Right lobe of liver (tissue), 6 donors: ENCODE measurements around the gene EGLN2. TPM values are rescaled to one million over a fixed set of nuclear protein-coding genes. Genes with fewer than 3 reads are reported as not detected.
"Not testable (repeated sequence)": the region's sequence is repeated elsewhere in the genome, so short reads cannot be mapped to it uniquely, and the experiment has no call there.

Source experiments
- ATAC-seq, 4 donors: fragments of 200-7000 bp; cut with Tn5 transposase; one replicate each; pipeline ENCODE4 v1.9.1; 2020; ENCODE audit warnings: mild to moderate bottlenecking in 4 of 4, moderate library complexity in 4 of 4
- DNase-seq, 3 donors: peaks; one replicate each; pipeline ENCODE4 v3.0.0-alpha.2; 2020
- H3K27ac ChIP-seq, 3 donors: fragments of 200-600 bp; one replicate each; pipeline ENCODE4 v1.8.0; 2022
- H3K27me3 ChIP-seq, 2 donors: fragments of 200-600 bp; one replicate each; pipeline ENCODE4 v1.8.0; 2022
- H3K36me3 ChIP-seq, 4 donors: fragments of 200-600 bp; sonication (generic) in 1 of 4; one replicate each; pipeline versions ENCODE4 v1.5.1 to v1.8.0; 2017 to 2022; ENCODE audit warnings: control low read depth in 1 of 4
- H3K4me1 ChIP-seq, 4 donors: fragments of 200-600 bp; sonication (generic) in 1 of 4; one replicate each; pipeline versions ENCODE4 v1.5.1 to v1.8.0; 2017 to 2022; ENCODE audit warnings: control low read depth in 1 of 4
- H3K4me3 ChIP-seq, 3 donors: fragments of 200-600 bp; one replicate each; pipeline ENCODE4 v1.8.0; 2022
- H3K9me3 ChIP-seq, 4 donors: fragments of 200-600 bp; sonication (generic) in 1 of 4; one replicate each; pipeline versions ENCODE4 v1.5.1 to v1.8.0; 2017 to 2022; ENCODE audit warnings: control low read depth in 1 of 4
- CTCF ChIP-seq, 4 donors: fragments of 200-600 bp in 3 of 4; fragments of 450-650 bp in 1 of 4; IDR thresholded peaks; one replicate each; pipeline versions ENCODE4 v1.5.1 to v1.8.0; 2016 to 2022; ENCODE audit warnings: antibody characterized with exemption in 4 of 4, mild to moderate bottlenecking in 2 of 4
- POLR2A ChIP-seq: fragments of 450-650 bp; IDR thresholded peaks from one replicate; pipeline ENCODE4 v1.6.1; 2017; ENCODE audit warnings: antibody characterized with exemption, mild to moderate bottlenecking
- WGBS: methylation state at CpG from one replicate; pipeline ENCODE4 v1.1.6; 2018; ENCODE audit warnings: low coverage, low lambda C conversion rate; ENCODE audit not compliant: insufficient coverage; ENCODE audit errors: missing lambda C conversion rate; 5-methylcytosine and 5-hydroxymethylcytosine counted together
- intact Hi-C, 2 donors: fragments of 100-400 bp; cut with DNase I; formaldehyde crosslinking; loops; one replicate each; pipeline versions ENCODE4 v1.11.2 to v1.14.1; 2022
- total RNA-seq, 6 experiments: library from RNA; depleted of rRNA in 2 of 6; stranded (reverse); fragments of >200 nt in 2 of 6; fragmentation: NEBNext Ultra II Directional in 3 of 6; extraction: Animal tissue kit (Norgen Biotek cat#: 25700) in 3 of 6; gene quantifications; one replicate each; pipeline versions ENCODE4 v1.1.0 to v1.2.4, GENCODE V29; 2016 to 2023
- donor health status: DM: no; HTN: yes; CAD: no.
- donor health status: DM: no; HTN: no; CAD: no.
- donor health status: DM: no; HTN: no; CAD: no.
- donor health status: DM: no; HTN: yes; CAD: no.
- donor health status: DM: no; HTN: yes; CAD: no.

Gene EGLN2
- total RNA-seq, 6 experiments from 2014 or later = 34.5 to 47.0 (median 37.4) TPM

GRCh38 chr19:40815223-40815622, 16.2 kb downstream of the EGLN2 start:
- peaks cover 0 to 14% (median 5%) of the 10 kb centered on the region in 4 donors for H3K4me1 ChIP-seq

DNA sequence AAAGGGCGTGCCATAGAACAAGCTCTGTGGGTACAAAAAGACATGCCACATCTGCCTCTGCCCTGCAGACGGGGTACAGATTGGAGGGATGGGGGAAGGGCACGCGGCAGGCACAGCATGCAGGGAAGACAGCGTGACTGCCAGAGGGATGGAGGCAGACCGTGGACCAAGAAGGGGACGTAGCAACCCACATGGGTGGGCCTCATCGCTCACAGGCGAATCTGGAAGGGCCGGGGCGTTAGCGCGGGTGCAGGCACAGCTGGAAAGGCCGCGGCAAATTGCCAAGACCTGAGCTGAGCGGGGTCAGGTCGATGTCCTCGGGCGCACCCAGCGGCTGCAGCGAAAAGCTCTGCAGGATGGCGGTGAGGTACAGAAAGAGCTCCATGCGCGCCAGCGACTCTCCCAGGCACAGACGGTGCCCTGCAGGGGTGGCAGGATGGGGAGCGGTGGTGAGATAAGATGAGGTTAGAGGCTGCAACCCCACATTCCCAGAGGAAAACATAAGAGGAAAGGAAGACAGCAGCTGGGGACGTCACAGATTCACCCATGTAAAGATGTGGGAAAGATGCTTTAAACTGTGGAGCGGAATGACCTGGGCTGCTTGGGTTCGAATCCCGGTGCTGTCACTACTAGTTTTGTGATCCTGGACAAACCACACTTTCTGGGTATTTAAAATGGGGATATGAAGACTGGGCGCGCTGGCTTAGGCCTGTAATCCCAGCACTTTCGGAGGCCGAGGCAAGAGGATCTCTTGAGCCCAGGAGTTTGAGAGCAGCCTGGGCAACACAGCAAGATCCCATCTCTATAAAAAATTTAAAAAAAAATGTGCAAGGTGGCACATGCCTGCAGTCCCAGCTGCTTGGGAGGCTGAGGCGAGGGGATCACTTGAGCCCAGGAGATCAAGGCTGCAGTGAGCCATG, 19.7 kb downstream of the EGLN2 start:
- H3K36me3 ChIP-seq, H3K9me3 ChIP-seq, H3K27me3 ChIP-seq, intact Hi-C loops, H3K27ac ChIP-seq: not testable (repeated sequence)
- Histone ChIP-seq H3K4me3 (peak overlapping the region in 1 of 3 donors; percentile 20), H3K4me1 (peaks cover 0 to 36% (median 16%) of the 10 kb centered on the region in 4 donors)
- peak in 2 of 4 donors; percentile 17 to 34 for TF ChIP-seq CTCF (IDR thresholded peaks at IDR 0.05)
- 50% methylated on average over 14 of the region's 36 CpGs for WGBS
- peak; percentile 82 to 86 (median 84) for ATAC-seq
- peak; percentile 88 to 91 (median 89) for DNase-seq

More at GRCh38 chr19:40815223-40815622, 16.2 kb downstream of the EGLN2 start:
- peak in 1 of 3 donors; percentile 10 for DNase-seq
- no peaks in the 10 kb centered on the region for H3K36me3 ChIP-seq
- no peak overlapping the region for H3K4me3 ChIP-seq
- TF ChIP-seq POLR2A (no peak), CTCF (IDR thresholded peaks at IDR 0.05) (no peak)
- ATAC-seq = no peak
- H3K27ac ChIP-seq = no peak overlapping the region
- intact Hi-C loops = no loop called here
- no peaks in the 10 kb centered on the region for H3K27me3 ChIP-seq
- H3K9me3 ChIP-seq = no peaks in the 10 kb centered on the region
- 67% methylated on average over 1 of the region's 4 CpGs for WGBS

GRCh38 chr19:40819479-40820234, 20.7 kb downstream of the EGLN2 start:
- TF ChIP-seq CTCF (IDR thresholded peaks at IDR 0.05) = peak; percentile 76 to 89 (median 80)
- H3K27ac ChIP-seq, H3K36me3 ChIP-seq, H3K9me3 ChIP-seq, H3K4me3 ChIP-seq, intact Hi-C loops, H3K27me3 ChIP-seq: not testable (repeated sequence)
- peak in 2 of 4 donors; percentile 28 for ATAC-seq
- DNase-seq = peak in 1 of 3 donors; percentile 56
- 42% methylated on average over 6 of the region's 6 CpGs for WGBS
- peaks cover 0 to 36% (median 18%) of the 10 kb centered on the region in 4 donors for H3K4me1 ChIP-seq

DNA sequence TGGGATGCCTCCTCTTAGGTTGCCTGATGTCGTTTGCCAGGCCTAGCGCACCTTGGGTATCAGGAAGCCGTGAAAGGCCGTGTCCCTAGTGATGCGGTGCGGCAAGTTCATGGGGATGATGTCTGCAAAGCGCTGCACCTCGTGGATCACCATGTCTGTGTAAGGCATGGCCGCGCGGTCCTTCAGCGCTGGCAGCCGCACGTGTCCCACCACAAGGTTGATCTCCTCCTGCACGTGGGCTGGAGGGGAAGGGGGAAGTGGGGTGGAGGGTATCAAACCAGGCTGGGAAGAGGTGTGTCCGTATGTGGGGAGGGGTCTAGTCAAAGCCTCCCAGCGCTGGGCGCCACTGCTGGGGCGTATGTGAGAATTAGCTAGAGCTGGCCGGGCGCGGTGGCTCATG, 23.2 kb downstream of the EGLN2 start:
- intact Hi-C loops = no loop called here
- H3K36me3 ChIP-seq = peaks cover 0 to 2% (median under 1%) of the 10 kb centered on the region in 4 donors
- TF ChIP-seq POLR2A (no peak), CTCF (IDR thresholded peaks at IDR 0.05) (no peak)
- no peaks in the 10 kb centered on the region for H3K9me3 ChIP-seq
- no peak overlapping the region for H3K4me3 ChIP-seq
- peaks cover 0 to 36% (median 20%) of the 10 kb centered on the region in 4 donors for H3K4me1 ChIP-seq
- ATAC-seq = no peak
- peak in 1 of 3 donors; percentile 48 for DNase-seq
- peak overlapping the region in 2 of 3 donors; percentile 81 to 89 for H3K27ac ChIP-seq
- no peaks in the 10 kb centered on the region for H3K27me3 ChIP-seq
- 90% methylated on average over 8 of the region's 22 CpGs for WGBS

- ATAC-seq (peak in 2 of 4 donors; percentile 3 to 13), DNase-seq (peak in 1 of 3 donors; percentile 54)
- H3K27me3 ChIP-seq, H3K36me3 ChIP-seq, intact Hi-C loops, H3K9me3 ChIP-seq: not testable (repeated sequence)
- Histone ChIP-seq H3K27ac (peak overlapping the region; percentile 47 to 89 (median 81)), H3K4me1 (peaks cover 0 to 36% (median 20%) of the 10 kb centered on the region in 4 donors), H3K4me3 (peak overlapping the region in 2 of 3 donors; percentile 15 to 24)
- WGBS = 23% methylated on average over 9 of the region's 9 CpGs
Observed at GRCh38 chr19:40822704-40823553, 23.9 kb downstream of the EGLN2 start.

DNA sequence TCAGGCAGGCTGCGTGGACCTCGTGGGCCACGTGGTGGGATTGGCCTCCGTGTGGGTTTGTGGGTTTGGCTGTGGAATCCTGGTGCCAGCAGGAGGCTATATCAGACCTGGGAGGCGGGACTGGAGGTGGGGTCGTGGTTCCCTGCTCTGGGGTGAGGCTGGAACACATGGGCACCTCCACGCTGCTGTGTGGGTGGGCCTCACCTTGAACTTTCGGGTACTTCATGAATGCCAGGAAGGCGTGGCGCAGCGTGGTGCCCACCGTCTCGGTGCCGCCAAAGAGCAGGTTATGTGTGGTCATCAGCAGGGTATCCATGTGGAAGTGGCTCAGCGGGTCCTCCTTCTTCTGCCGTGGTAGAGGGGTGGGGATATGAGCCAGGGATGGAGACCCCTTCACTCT, 25.9 kb downstream of the EGLN2 start:
- H3K9me3 ChIP-seq, H3K27me3 ChIP-seq, H3K36me3 ChIP-seq, intact Hi-C loops: not testable (repeated sequence)
- ATAC-seq (peak in 1 of 4 donors; percentile 1), DNase-seq (peak in 1 of 3 donors; percentile 66)
- Histone ChIP-seq H3K4me1 (peaks cover 0 to 25% (median 16%) of the 10 kb centered on the region in 4 donors), H3K4me3 (peak overlapping the region in 2 of 3 donors; percentile 52 to 53), H3K27ac (peak overlapping the region; percentile 57 to 89 (median 81))
- no CpG with 5 or more reads among the region's 16 CpGs for WGBS
